K562 (cell line): ENCODE measurements around the gene ZGLP1. TPM values are rescaled to one million over a fixed set of nuclear protein-coding genes. Genes with fewer than 3 reads are reported as not detected.

Experiments
- ARID4B ChIP-seq: sonication (generic); formaldehyde crosslinking; IDR thresholded peaks from 2 replicates; pipeline ENCODE4 v1.8.0; 2022; ENCODE audit warnings: mild to moderate bottlenecking, missing genetic modification reagents
- CBX3 ChIP-seq, 2 experiments: IDR thresholded peaks; 1 replicate in 1 of 2; 2 replicates in 1 of 2; pipeline ENCODE4 v1.6.1; 2012; ENCODE audit warnings: inconsistent platforms in 2 of 2, low read length in 2 of 2, borderline replicate concordance in 1 of 2, control low read depth in 1 of 2
- GATA2 ChIP-seq: sonication (generic); formaldehyde crosslinking; IDR thresholded peaks from 2 replicates; pipeline ENCODE4 v1.4.0; 2020; ENCODE audit warnings: mild to moderate bottlenecking, missing genetic modification reagents
- HMGXB4 ChIP-seq: sonication (generic); formaldehyde crosslinking; IDR thresholded peaks from 2 replicates; pipeline ENCODE4 v1.8.1; 2023; ENCODE audit warnings: mild to moderate bottlenecking, missing genetic modification reagents
- HNRNPL ChIP-seq: fragments of 200-400 bp; formaldehyde crosslinking; IDR thresholded peaks from 2 replicates; pipeline ENCODE4 v1.6.1; 2017; ENCODE audit warnings: low read depth, mild to moderate bottlenecking, low read length
- KLF10 ChIP-seq: fragments of 250-450 bp; sonication (Bioruptor Pico); IDR thresholded peaks from 2 replicates; pipeline ENCODE4 v1.6.1; 2021; ENCODE audit warnings: matching md5 sums
- MITF ChIP-seq: IDR thresholded peaks from 2 replicates; pipeline ENCODE4 v1.6.1; 2014; ENCODE audit warnings: antibody characterized with exemption
- MTF1 ChIP-seq: fragments of 250-450 bp; sonication (Bioruptor Pico); IDR thresholded peaks from 2 replicates; pipeline ENCODE4 v1.9.0; 2021; ENCODE audit warnings: moderate library complexity, mild to moderate bottlenecking, inconsistent platforms, borderline replicate concordance
- NFATC3 ChIP-seq: fragments of 450-650 bp; IDR thresholded peaks from 2 replicates; pipeline ENCODE4 v1.6.1; 2017; ENCODE audit warnings: mild to moderate bottlenecking
- NFIX ChIP-seq: fragments of 250-450 bp; sonication (Bioruptor Pico); IDR thresholded peaks from 2 replicates; pipeline ENCODE4 v1.4.0; 2020; ENCODE audit warnings: low read depth, mild to moderate bottlenecking, moderate library complexity
- PHF8 ChIP-seq: fragments of 200-600 bp; sonication (generic); IDR thresholded peaks from 2 replicates; pipeline ENCODE4 v1.6.1; 2012; ENCODE audit warnings: mixed run types, mild to moderate bottlenecking, inconsistent platforms, low read length, moderate library complexity, borderline replicate concordance
- STAT5B ChIP-seq: fragments of 250-450 bp; sonication (Bioruptor Pico); IDR thresholded peaks from 2 replicates; pipeline ENCODE4 v1.8.0; 2021; ENCODE audit warnings: mild to moderate bottlenecking, inconsistent platforms
- TCFL5 ChIP-seq: fragments of 250-450 bp; sonication (Bioruptor Pico); conservative IDR thresholded peaks from 2 replicates; pipeline ENCODE4 v1.6.1; 2021; ENCODE audit warnings: mild to moderate bottlenecking, moderate library complexity, matching md5 sums
- ZNF134 ChIP-seq: fragments of 250-450 bp; sonication (Bioruptor Pico); conservative IDR thresholded peaks from 2 replicates; pipeline ENCODE4 v1.4.0; 2020
- polyA plus RNA-seq, 8 experiments: library from polyadenylated mRNA; depleted of rRNA in 4 of 8; stranded (reverse) in 5 of 8; unstranded in 3 of 8; fragments of >200 nt; fragmentation: Nextera tagmentation in 2 of 8; fragmentation: Illumina TruSeq in 1 of 8; extraction: Ambion mirVana in 2 of 8; extraction: Trizol in 1 of 8; gene quantifications; 2 replicates each; pipeline versions ENCODE4 v1.2.1 to v1.2.3, GENCODE V29; 2011 to 2014; ENCODE audit warnings: inconsistent platforms in 1 of 8, missing spikeins in 1 of 8
- total RNA-seq, 7 experiments: library from RNA; depleted of rRNA in 6 of 7; stranded (reverse); fragments of >200 nt in 6 of 7; fragmentation: Illumina TruSeq in 2 of 7; extraction: Trizol in 2 of 7; gene quantifications; 2 replicates each; pipeline versions ENCODE4 v1.2.1 to v1.2.3, GENCODE V29; 2011 to 2021; ENCODE audit warnings: low replicate concordance in 1 of 7

The ZGLP1 gene
- total and polyA plus RNA-seq, 9 of the 15 experiments (the other 6 are each of a cell fraction or from before 2014, with no cell fraction given) = 0.24 to 4.5 (median 2.2) TPM

GRCh38 chr19:10292789-10293636 is 16.6 kb downstream of the ZGLP1 start (continued):
- TF ChIP-seq ZNF134 (no peak), PHF8 (peak; percentile 36; the same call in 1 of the 2 replicates), MITF (no peak), NFATC3 (no peak), CBX3 (IDR thresholded peaks at IDR 0.05; ENCODE audit: borderline replicate concordance in 1 of 2, low read length in 2 of 2) (no peak), GATA2 (CRISPR knock-in tag) (no peak), KLF10 (no peak), HNRNPL (no peak), NFIX (CRISPR knock-in tag) (no peak), TCFL5 (no peak), HMGXB4 (CRISPR knock-in tag) (no peak), STAT5B (CRISPR knock-in tag) (no peak), MTF1 (CRISPR knock-in tag) (no peak), ARID4B (CRISPR knock-in tag) (peak; percentile 72)
